Uterus (tissue), 4 donors: ENCODE measurements around the gene CDC42EP4. TPM values are rescaled to one million over a fixed set of nuclear protein-coding genes. Genes with fewer than 3 reads are reported as not detected.

ENCODE experiments used
- DNase-seq, 2 donors: peaks; one replicate each; pipeline ENCODE4 v3.0.0-alpha.2; 2019 to 2020
- H3K27ac ChIP-seq, 2 donors: fragments of 200-600 bp; sonication (generic); 1 replicate in 1 of 2; 2 replicates in 1 of 2; pipeline ENCODE4 v1.5.1; 2016 to 2018
- H3K27me3 ChIP-seq, 2 donors: fragments of 200-600 bp; sonication (generic); one replicate each; pipeline ENCODE4 v1.5.1; 2018 to 2019; ENCODE audit warnings: control low read depth in 1 of 2
- H3K36me3 ChIP-seq, 2 donors: fragments of 200-600 bp; sonication (generic); one replicate each; pipeline ENCODE4 v1.5.1; 2019; ENCODE audit warnings: control low read depth in 1 of 2
- H3K4me1 ChIP-seq, 2 donors: fragments of 200-600 bp; sonication (generic); one replicate each; pipeline ENCODE4 v1.5.1; 2018 to 2019; ENCODE audit warnings: control low read depth in 1 of 2
- H3K4me3 ChIP-seq, 2 donors: fragments of 200-600 bp; sonication (generic); 1 replicate in 1 of 2; 2 replicates in 1 of 2; pipeline ENCODE4 v1.5.1; 2018 to 2019; ENCODE audit warnings: mild to moderate bottlenecking in 1 of 2
- H3K9me3 ChIP-seq, 2 donors: fragments of 200-600 bp; sonication (generic); one replicate each; pipeline ENCODE4 v1.5.1; 2019; ENCODE audit warnings: control low read depth in 1 of 2
- CTCF ChIP-seq, 4 experiments: fragments of 200-600 bp in 2 of 4; fragments of 450-650 bp in 2 of 4; sonication (generic) in 2 of 4; IDR thresholded peaks; one replicate each; pipeline ENCODE4 v1.5.1; 2016 to 2019; ENCODE audit warnings: antibody characterized with exemption in 4 of 4, mild to moderate bottlenecking in 2 of 4, moderate library complexity in 1 of 4
- POLR2A ChIP-seq, 2 donors: fragments of 450-650 bp; IDR thresholded peaks; one replicate each; pipeline ENCODE4 v1.6.1; 2016; ENCODE audit warnings: antibody characterized with exemption in 2 of 2, mild to moderate bottlenecking in 1 of 2, moderate library complexity in 1 of 2
- intact Hi-C: fragments of 100-400 bp; cut with DNase I; formaldehyde crosslinking; loops from one replicate; pipeline ENCODE4 v1.15.1; 2023; ENCODE audit warnings: low total_unique reads
- total RNA-seq, 4 donors: library from RNA; depleted of rRNA in 3 of 4; stranded (reverse); fragments of >200 nt in 3 of 4; gene quantifications; one replicate each; pipeline versions ENCODE4 v1.1.0 to v1.2.4, GENCODE V29; 2014 to 2023
- donor health status: DM: yes; HTN: yes; CAD: no.

CDC42EP4 gene
- total RNA-seq, 4 donors from 2014 or later: 26.6 to 131 (median 70.7) TPM

GRCh38 chr17:73283250-73283649 lies 28.6 kb downstream of the CDC42EP4 start:
- Histone ChIP-seq H3K27ac (peak overlapping the region; percentile 87), H3K9me3 (no peaks in the 10 kb centered on the region), H3K36me3 (no peaks in the 10 kb centered on the region), H3K27me3 (no peaks in the 10 kb centered on the region), H3K4me1 (peaks cover 35 to 60% of the 10 kb centered on the region in 2 donors), H3K4me3 (no peak overlapping the region)
- DNase-seq: no peak
- TF ChIP-seq POLR2A (IDR thresholded peaks at IDR 0.05): no peak
- no peak for TF ChIP-seq CTCF (IDR thresholded peaks at IDR 0.05)
- intact Hi-C loops: no loop called here

- DNase-seq: no peak
- intact Hi-C loops: no loop called here
- Histone ChIP-seq H3K4me3 (no peak overlapping the region), H3K4me1 (peaks cover 33 to 62% of the 10 kb centered on the region in 2 donors), H3K9me3 (no peaks in the 10 kb centered on the region), H3K36me3 (no peaks in the 10 kb centered on the region), H3K27me3 (no peaks in the 10 kb centered on the region), H3K27ac (peak overlapping the region; percentile 87)
- TF ChIP-seq POLR2A (IDR thresholded peaks at IDR 0.05) (no peak), CTCF (IDR thresholded peaks at IDR 0.05) (no peak)
These were observed 29.2 kb downstream of the CDC42EP4 start for GRCh38 chr17:73282629-73283028.

- H3K36me3 ChIP-seq: no peaks in the 10 kb centered on the region
- H3K4me1 ChIP-seq: peaks cover 26 to 57% of the 10 kb centered on the region in 2 donors
- peak overlapping the region; percentile 87 for H3K27ac ChIP-seq
- no peak for TF ChIP-seq CTCF (IDR thresholded peaks at IDR 0.05)
- no peak for TF ChIP-seq POLR2A (IDR thresholded peaks at IDR 0.05)
- no peaks in the 10 kb centered on the region for H3K9me3 ChIP-seq
- DNase-seq: no peak
- H3K4me3 ChIP-seq: no peak overlapping the region
- intact Hi-C loops: no loop called here
- H3K27me3 ChIP-seq: no peaks in the 10 kb centered on the region
These were observed 29.9 kb downstream of the CDC42EP4 start for GRCh38 chr17:73281928-73282327.

GRCh38 chr17:73280191-73280590 lies 31.6 kb downstream of the CDC42EP4 start:
- H3K27me3 ChIP-seq: no peaks in the 10 kb centered on the region
- no peak overlapping the region for H3K4me3 ChIP-seq
- H3K27ac ChIP-seq: peak overlapping the region; percentile 87
- no peak for DNase-seq
- TF ChIP-seq CTCF (IDR thresholded peaks at IDR 0.05) (no peak), POLR2A (IDR thresholded peaks at IDR 0.05) (no peak)
- no peaks in the 10 kb centered on the region for H3K9me3 ChIP-seq
- no peaks in the 10 kb centered on the region for H3K36me3 ChIP-seq
- H3K4me1 ChIP-seq: peaks cover 14 to 40% of the 10 kb centered on the region in 2 donors
- intact Hi-C loops: no loop called here

- intact Hi-C loops: no loop called here
- H3K27me3 ChIP-seq: no peaks in the 10 kb centered on the region
- no peaks in the 10 kb centered on the region for H3K36me3 ChIP-seq
- no peak for TF ChIP-seq CTCF (IDR thresholded peaks at IDR 0.05)
- no peak for TF ChIP-seq POLR2A (IDR thresholded peaks at IDR 0.05)
- no peaks in the 10 kb centered on the region for H3K9me3 ChIP-seq
- no peak overlapping the region for H3K4me3 ChIP-seq
- H3K27ac ChIP-seq: peak overlapping the region; percentile 87
- H3K4me1 ChIP-seq: peaks cover 9 to 35% of the 10 kb centered on the region in 2 donors
- no peak for DNase-seq
These were observed 32.1 kb downstream of the CDC42EP4 start for GRCh38 chr17:73279704-73280103.
